Inferior parietal cortex (tissue), 1 donor: ENCODE results near the gene PSMB11.

ENCODE experiments used
- DNase-seq: peaks from one replicate; pipeline ENCODE4 v3.0.0-alpha.2; 2016; ENCODE audit errors: extremely low spot score

Gene PSMB11

GRCh38 chr14:23058654-23059504, 16.9 kb downstream of the PSMB11 start:
- DNase-seq, result no peak

- no peak for DNase-seq
These were observed 18.7 kb downstream of the PSMB11 start for GRCh38 chr14:23060536-23061260.

- no peak for DNase-seq
These were observed 20.0 kb downstream of the PSMB11 start for GRCh38 chr14:23062002-23062401.

- DNase-seq, result no peak
These were observed 21.6 kb downstream of the PSMB11 start for GRCh38 chr14:23063601-23064000.

GRCh38 chr14:23066368-23066767, 24.4 kb downstream of the PSMB11 start:
- no peak for DNase-seq

- DNase-seq, result no peak
These were observed 25.1 kb downstream of the PSMB11 start for GRCh38 chr14:23066855-23067744.

GRCh38 chr14:23067847-23068788, 26.1 kb downstream of the PSMB11 start:
- DNase-seq, result no peak

GRCh38 chr14:23068789-23069412, 26.9 kb downstream of the PSMB11 start:
- DNase-seq, result peak; percentile 94

- DNase-seq, result no peak
These were observed 27.4 kb downstream of the PSMB11 start for GRCh38 chr14:23069413-23069806.

- no peak for DNase-seq
These were observed 28.5 kb downstream of the PSMB11 start for GRCh38 chr14:23070262-23071129.

- peak; percentile 79 for DNase-seq
These were observed 29.4 kb downstream of the PSMB11 start for GRCh38 chr14:23071244-23071920.

GRCh38 chr14:23071921-23072539, 30.0 kb downstream of the PSMB11 start:
- no peak for DNase-seq

GRCh38 chr14:23074906-23075305, 32.9 kb downstream of the PSMB11 start:
- no peak for DNase-seq

GRCh38 chr14:23076785-23077408, 34.9 kb downstream of the PSMB11 start:
- peak; percentile 66 for DNase-seq

- DNase-seq, result no peak
These were observed 36.0 kb downstream of the PSMB11 start for GRCh38 chr14:23077962-23078361.

GRCh38 chr14:23078692-23079116, 36.7 kb downstream of the PSMB11 start:
- DNase-seq, result peak; percentile 47

- DNase-seq, result no peak
These were observed 37.7 kb downstream of the PSMB11 start for GRCh38 chr14:23079716-23080115.

- DNase-seq, result no peak
These were observed 38.5 kb downstream of the PSMB11 start for GRCh38 chr14:23080474-23080873.
